Fibroblast of lung (primary cell): ENCODE data around the gene ARMH1. TPM values are rescaled to one million over a fixed set of nuclear protein-coding genes. Genes with fewer than 3 reads are reported as not detected.

Experiments
- DNase-seq, 2 donors: peaks; one replicate each; pipeline versions ENCODE4 v3.0.0 to v3.0.0-alpha.2; 2010; ENCODE audit warnings: low read depth in 2 of 2
- H2AFZ ChIP-seq: 2 replicates; pipeline ENCODE4 v1.5.1; 2012; ENCODE audit warnings: low read length, control low read depth, inconsistent platforms
- H3K27ac ChIP-seq: 2 replicates; pipeline ENCODE4 v1.5.1; 2011; ENCODE audit warnings: low read length, control low read depth; ENCODE audit not compliant: insufficient read depth
- H3K27me3 ChIP-seq: 2 replicates; pipeline ENCODE4 v1.5.1; 2011; ENCODE audit warnings: mild to moderate bottlenecking, low read length; ENCODE audit not compliant: control insufficient read depth, insufficient read depth
- H3K36me3 ChIP-seq: 2 replicates; pipeline ENCODE4 v1.5.1; 2011; ENCODE audit warnings: low read length; ENCODE audit not compliant: control insufficient read depth, insufficient read depth
- H3K4me1 ChIP-seq: 2 replicates; pipeline ENCODE4 v1.5.1; 2011; ENCODE audit warnings: low read length; ENCODE audit not compliant: control insufficient read depth, insufficient read depth; ENCODE audit errors: extremely low read depth
- H3K4me2 ChIP-seq: 2 replicates; pipeline ENCODE4 v1.5.1; 2011; ENCODE audit warnings: low read length, control low read depth; ENCODE audit not compliant: insufficient read depth; ENCODE audit errors: extremely low read depth
- H3K4me3 ChIP-seq, 4 experiments: fragments of 200-600 bp in 1 of 4; sonication (generic) in 1 of 4; replicated peaks in 1 of 4; 2 replicates each; pipeline ENCODE4 v1.5.1; 2011 to 2016; ENCODE audit warnings: low read length in 4 of 4, low read depth in 3 of 4, mild to moderate bottlenecking in 3 of 4, control low read depth in 2 of 4, inconsistent platforms in 1 of 4, mixed read lengths in 1 of 4; ENCODE audit not compliant: insufficient read depth in 1 of 4; ENCODE audit errors: control extremely low read depth in 1 of 4
- H3K79me2 ChIP-seq: 2 replicates; pipeline ENCODE4 v1.5.1; 2012; ENCODE audit warnings: mild to moderate bottlenecking, low read length, inconsistent platforms; ENCODE audit not compliant: control insufficient read depth, insufficient read depth
- H3K9ac ChIP-seq: 2 replicates; pipeline ENCODE4 v1.5.1; 2011; ENCODE audit warnings: mild to moderate bottlenecking, low read length, control low read depth; ENCODE audit not compliant: insufficient read depth
- H3K9me3 ChIP-seq: 2 replicates; pipeline ENCODE4 v1.5.1; 2012; ENCODE audit warnings: low read depth, low read length; ENCODE audit not compliant: control insufficient read depth, insufficient read depth
- H4K20me1 ChIP-seq: 2 replicates; pipeline ENCODE4 v1.5.1; 2011; ENCODE audit warnings: low read length; ENCODE audit not compliant: control insufficient read depth, insufficient read depth; ENCODE audit errors: extremely low read depth
- CTCF ChIP-seq, 2 donors: IDR thresholded peaks in 1 of 2; conservative IDR thresholded peaks in 1 of 2; 1 replicate in 1 of 2; 2 replicates in 1 of 2; pipeline ENCODE4 v1.5.1; 2011 to 2012; ENCODE audit warnings: low read length in 2 of 2, control low read depth in 1 of 2, inconsistent platforms in 1 of 2, low read depth in 1 of 2, mild to moderate bottlenecking in 1 of 2
- EZH2 ChIP-seq: IDR thresholded peaks from 2 replicates; pipeline ENCODE4 v1.5.1; 2012; ENCODE audit warnings: low read length, control low read depth, mild to moderate bottlenecking; ENCODE audit errors: missing control alignments
- polyA plus RNA-seq, 2 donors: library from polyadenylated mRNA; depleted of rRNA in 1 of 2; stranded (reverse) in 1 of 2; unstranded in 1 of 2; fragments of >200 nt; gene quantifications; 2 replicates each; pipeline ENCODE4 v1.2.1, GENCODE V29; 2011 to 2012; ENCODE audit warnings: missing spikeins in 1 of 2
- total RNA-seq: library from RNA; depleted of rRNA; stranded (reverse); fragments of >200 nt; gene quantifications from 2 replicates; pipeline ENCODE4 v1.2.1, GENCODE V29; 2014

ARMH1 gene
- total and polyA plus RNA-seq, 2 donors (not counting 1 experiment from before 2014, with no cell fraction given): 2.4 to 6.4 TPM

GRCh38 chr1:44654621-44655187, 19.8 kb upstream of the ARMH1 start:
- Histone ChIP-seq H3K27ac (no peak overlapping the region), H3K79me2 (no peaks in the 10 kb centered on the region), H3K9ac (no peak overlapping the region), H3K4me1 (no peaks in the 10 kb centered on the region), H3K27me3 (no peaks in the 10 kb centered on the region), H4K20me1 (no peaks in the 10 kb centered on the region), H3K4me2 (no peak overlapping the region), H3K9me3 (no peaks in the 10 kb centered on the region), H3K36me3 (peaks cover 10% of the 10 kb centered on the region), H3K4me3 (no peak overlapping the region), H2AFZ (no peak overlapping the region)
- TF ChIP-seq EZH2 (no peak), CTCF (conservative IDR thresholded peaks at IDR 0.05 in 1 of 2, IDR thresholded peaks at IDR 0.05 in 1 of 2; ENCODE audit: low read depth in 1 of 2, low read length in 2 of 2) (no peak)
- DNase-seq: no peak

GRCh38 chr1:44655609-44656008, 18.9 kb upstream of the ARMH1 start:
- Histone ChIP-seq H3K9me3 (no peaks in the 10 kb centered on the region), H3K4me1 (no peaks in the 10 kb centered on the region), H2AFZ (no peak overlapping the region), H3K4me3 (no peak overlapping the region), H3K79me2 (no peaks in the 10 kb centered on the region), H3K4me2 (no peak overlapping the region), H4K20me1 (no peaks in the 10 kb centered on the region), H3K9ac (no peak overlapping the region), H3K36me3 (peaks cover 5% of the 10 kb centered on the region), H3K27ac (no peak overlapping the region), H3K27me3 (no peaks in the 10 kb centered on the region)
- DNase-seq: no peak
- TF ChIP-seq EZH2: no peak
- TF ChIP-seq CTCF (conservative IDR thresholded peaks at IDR 0.05 in 1 of 2, IDR thresholded peaks at IDR 0.05 in 1 of 2; ENCODE audit: low read depth in 1 of 2, low read length in 2 of 2): peak; percentile 75 to 91

GRCh38 chr1:44659566-44659965, 14.9 kb upstream of the ARMH1 start:
- H3K4me2 ChIP-seq: no peak overlapping the region
- no peaks in the 10 kb centered on the region for H3K79me2 ChIP-seq
- H2AFZ ChIP-seq: no peak overlapping the region
- no peak overlapping the region for H3K9ac ChIP-seq
- H3K4me1 ChIP-seq: no peaks in the 10 kb centered on the region
- no peak overlapping the region for H3K27ac ChIP-seq
- H3K4me3 ChIP-seq: no peak overlapping the region
- no peaks in the 10 kb centered on the region for H3K9me3 ChIP-seq
- DNase-seq: no peak
- no peaks in the 10 kb centered on the region for H4K20me1 ChIP-seq
- TF ChIP-seq EZH2: no peak
- no peak for TF ChIP-seq CTCF (conservative IDR thresholded peaks at IDR 0.05 in 1 of 2, IDR thresholded peaks at IDR 0.05 in 1 of 2; ENCODE audit: low read depth in 1 of 2, low read length in 2 of 2)
- no peaks in the 10 kb centered on the region for H3K36me3 ChIP-seq
- H3K27me3 ChIP-seq: no peaks in the 10 kb centered on the region
